Measurements from ENCODE around the gene NR1H3.

NR1H3 gene

GRCh38 chr11:47242596-47243192 lies 15.1 kb upstream of the NR1H3 start:
- H3K4me3 ChIP-seq (replicated peaks in 1 of 2; ENCODE audit: low read depth in 2 of 2, low read length in 2 of 2): no peak overlapping the region
- TF ChIP-seq CTCF (IDR thresholded peaks at IDR 0.05; ENCODE audit: low read depth, low read length): no peak
- DNase-seq (ENCODE audit: low read depth in 2 of 2): no peak

DNA sequence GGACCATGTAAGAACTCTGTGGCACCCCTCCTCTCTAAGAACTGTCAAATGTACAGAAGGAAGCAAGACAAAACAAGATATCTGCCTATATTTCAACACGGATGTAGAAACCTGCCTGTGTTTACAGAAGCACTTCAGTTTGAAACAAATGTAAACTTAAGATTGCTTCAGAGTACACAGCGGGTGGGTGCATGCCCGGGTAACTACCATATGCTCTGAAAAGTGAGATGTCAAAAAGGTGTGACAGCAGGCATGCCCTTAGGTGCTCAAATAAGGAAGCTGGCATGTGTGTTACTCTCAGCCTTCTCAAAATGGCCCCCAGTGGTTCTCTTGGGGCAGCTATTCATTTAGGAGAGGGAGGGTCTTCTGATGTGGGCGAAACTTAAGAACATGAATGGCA lies 14.3 kb upstream of the NR1H3 start:
- TF ChIP-seq CTCF (IDR thresholded peaks at IDR 0.05; ENCODE audit: low read depth, low read length): no peak
- no peak for DNase-seq (ENCODE audit: low read depth in 2 of 2)
- H3K4me3 ChIP-seq (replicated peaks in 1 of 2; ENCODE audit: low read depth in 2 of 2, low read length in 2 of 2): no peak overlapping the region

DNA sequence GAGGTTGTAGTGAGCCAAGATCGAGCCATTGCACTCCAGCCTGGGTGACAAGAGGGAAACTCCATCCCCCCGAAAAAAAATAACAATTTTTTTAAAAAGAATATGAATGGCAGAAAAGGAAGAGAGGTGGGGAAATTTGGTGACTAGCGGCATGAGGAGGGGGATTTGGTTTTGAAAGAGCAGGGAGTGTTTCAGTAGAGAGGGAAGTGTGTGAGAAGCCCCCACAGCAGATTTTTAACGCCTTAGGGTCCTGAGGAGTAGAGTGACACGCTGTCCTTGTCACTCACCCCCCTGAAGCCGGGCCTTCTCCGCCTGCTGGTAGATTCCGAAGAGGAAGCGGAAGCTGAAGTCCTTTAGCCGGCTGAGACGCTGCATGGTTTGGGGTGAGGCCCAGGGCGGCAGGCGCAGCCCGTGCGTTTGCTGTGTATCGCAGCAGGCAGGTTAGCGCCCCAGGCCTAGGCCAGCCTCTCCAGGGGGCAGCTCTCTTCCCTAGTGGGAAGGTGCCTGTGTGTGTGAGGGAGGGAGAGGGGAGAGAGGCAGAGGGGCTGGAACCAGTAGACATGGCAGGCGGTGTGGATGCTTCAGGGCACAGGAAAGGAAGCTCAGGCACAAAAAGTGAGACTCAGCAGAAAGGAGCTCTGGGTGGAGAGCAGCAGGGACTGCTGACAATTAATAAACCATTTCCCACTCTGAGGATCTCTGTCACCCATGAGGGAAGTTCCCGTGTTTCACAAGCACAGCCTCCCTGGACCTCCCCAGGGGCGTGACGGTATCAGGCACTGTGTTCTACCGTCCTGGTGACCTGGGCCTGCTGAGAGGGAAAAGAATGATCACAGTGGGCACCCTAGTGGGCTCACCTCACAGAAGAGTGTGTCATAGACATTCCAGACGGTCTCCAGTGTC lies 13.1 kb upstream of the NR1H3 start:
- no peak for TF ChIP-seq CTCF (IDR thresholded peaks at IDR 0.05; ENCODE audit: low read depth, low read length)
- DNase-seq (ENCODE audit: low read depth in 2 of 2): no peak
- H3K4me3 ChIP-seq (replicated peaks in 1 of 2; ENCODE audit: low read depth in 2 of 2, low read length in 2 of 2): no peak overlapping the region

- no peak for TF ChIP-seq CTCF (IDR thresholded peaks at IDR 0.05; ENCODE audit: low read depth, low read length)
- H3K4me3 ChIP-seq (replicated peaks in 1 of 2; ENCODE audit: low read depth in 2 of 2, low read length in 2 of 2): no peak overlapping the region
- DNase-seq (ENCODE audit: low read depth in 2 of 2): no peak
Measured at GRCh38 chr11:47245611-47246357, 12.0 kb upstream of the NR1H3 start.

- H3K4me3 ChIP-seq (replicated peaks in 1 of 2; ENCODE audit: low read depth in 2 of 2, low read length in 2 of 2): no peak overlapping the region
- DNase-seq (ENCODE audit: low read depth in 2 of 2): no peak
- no peak for TF ChIP-seq CTCF (IDR thresholded peaks at IDR 0.05; ENCODE audit: low read depth, low read length)
Measured at GRCh38 chr11:47247502-47247901, 10.3 kb upstream of the NR1H3 start.

DNA sequence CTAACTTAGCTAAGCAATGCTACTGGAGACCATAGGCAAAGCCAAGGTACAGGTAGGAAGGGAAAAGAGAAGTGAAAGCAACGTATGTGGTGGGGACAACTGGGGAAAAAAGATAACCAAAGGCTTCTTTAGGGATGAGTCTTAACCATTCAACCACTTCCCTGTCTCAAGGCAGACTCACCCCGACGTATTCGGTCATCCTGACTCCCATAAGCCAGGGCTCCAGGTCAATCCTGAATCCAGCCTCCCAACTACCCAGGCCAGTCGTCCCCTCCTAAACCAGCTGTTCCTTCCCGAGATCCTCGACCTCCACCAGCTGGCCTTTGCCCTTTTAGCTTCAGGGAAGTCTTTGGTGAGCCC lies 9.5 kb upstream of the NR1H3 start:
- no peak for TF ChIP-seq CTCF (IDR thresholded peaks at IDR 0.05; ENCODE audit: low read depth, low read length)
- peak overlapping the region; percentile 72 to 94 for H3K4me3 ChIP-seq (replicated peaks in 1 of 2; ENCODE audit: low read depth in 2 of 2, low read length in 2 of 2)
- DNase-seq (ENCODE audit: low read depth in 2 of 2): peak in 1 of 2 donors; percentile 53
